Small intestine (tissue), 7 donors: ENCODE measurements around the gene MTCP1. TPM values are rescaled to one million over a fixed set of nuclear protein-coding genes. Genes with fewer than 3 reads are reported as not detected.
A peak's percentile ranks its signal among the peaks of the same experiment; 100 is the strongest.

Experiments
- DNase-seq, 2 donors: peaks; one replicate each; pipeline versions ENCODE4 v3.0.0 to v3.0.0-alpha.2; 2013
- FAIRE-seq: peaks from 2 replicates; lab custom pipeline; 2012; peaks lifted over from hg19 to GRCh38; lab: Jason Lieb, UNC
- H3K27ac ChIP-seq, 3 donors: one replicate each; pipeline ENCODE4 v1.5.1; 2013; ENCODE audit warnings: low read length in 2 of 3, mild to moderate bottlenecking in 2 of 3, control low read depth in 1 of 3, inconsistent platforms in 1 of 3, low read depth in 1 of 3, moderate library complexity in 1 of 3
- H3K27me3 ChIP-seq, 3 donors: one replicate each; pipeline ENCODE4 v1.6.1; 2013; ENCODE audit warnings: low read length in 3 of 3, inconsistent platforms in 1 of 3; ENCODE audit not compliant: control insufficient read depth in 3 of 3, insufficient read depth in 3 of 3
- H3K36me3 ChIP-seq, 3 donors: one replicate each; pipeline ENCODE4 v1.6.1; 2013; ENCODE audit warnings: low read length in 3 of 3, inconsistent platforms in 1 of 3, low read depth in 1 of 3, mild to moderate bottlenecking in 1 of 3, moderate library complexity in 1 of 3; ENCODE audit not compliant: control insufficient read depth in 3 of 3, insufficient read depth in 2 of 3
- H3K4me1 ChIP-seq, 3 donors: one replicate each; pipeline ENCODE4 v1.6.1; 2013; ENCODE audit warnings: low read length in 2 of 3, inconsistent platforms in 1 of 3, low read depth in 1 of 3, mild to moderate bottlenecking in 1 of 3, moderate library complexity in 1 of 3; ENCODE audit not compliant: control insufficient read depth in 3 of 3, insufficient read depth in 2 of 3
- H3K4me3 ChIP-seq, 3 donors: one replicate each; pipeline ENCODE4 v1.5.1; 2013; ENCODE audit warnings: low read length in 3 of 3, control low read depth in 1 of 3, inconsistent platforms in 1 of 3, low read depth in 1 of 3, mild to moderate bottlenecking in 1 of 3, moderate library complexity in 1 of 3
- H3K9me3 ChIP-seq, 2 donors: one replicate each; pipeline ENCODE4 v1.6.1; 2013; ENCODE audit warnings: low read depth in 1 of 2, low read length in 1 of 2; ENCODE audit not compliant: control insufficient read depth in 2 of 2, insufficient read depth in 1 of 2
- WGBS, 3 donors: extraction: QIAGEN DNeasy Blood & Tissue Kit; methylation state at CpG; one replicate each; pipeline ENCODE4 v1.1.7; 2013; 5-methylcytosine and 5-hydroxymethylcytosine counted together
- polyA plus RNA-seq, 4 donors: library from polyadenylated mRNA; stranded (reverse) in 3 of 4; unstranded in 1 of 4; fragments of 200-250 nt in 3 of 4; fragments of 120-200 nt in 1 of 4; gene quantifications; one replicate each; pipeline versions ENCODE4 v1.2.1 to v1.2.3, GENCODE V29; 2013
- donor health status: healthy with polysubstance abuse.
- donor health status: control.
- donor health status: control.
- donor health status: Bipolar disorder and iron deficiency.
- donor health status: healthy.

MTCP1 gene
- polyA plus RNA-seq, 4 donors: 12.2 to 42.3 (median 15.0) TPM

DNA sequence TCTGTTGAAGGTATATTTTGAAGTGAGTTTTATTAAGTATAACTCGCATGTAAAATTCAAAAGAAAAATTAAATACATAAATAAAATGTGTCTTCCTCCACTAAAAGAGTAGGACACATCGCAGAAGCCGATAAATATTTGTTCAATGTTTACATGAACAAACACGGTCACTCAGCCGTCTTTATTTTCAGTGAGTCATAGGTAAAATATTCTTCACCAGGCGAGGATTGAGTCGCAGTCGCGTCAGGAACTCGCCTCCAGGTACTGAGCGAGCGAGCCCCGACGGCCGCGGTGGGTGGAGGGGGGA lies 44.6 kb downstream of the MTCP1 start:
- Histone ChIP-seq H3K36me3 (no peaks in the 10 kb centered on the region), H3K27ac (peak overlapping the region in 2 of 3 donors; percentile 82 to 90), H3K27me3 (no peaks in the 10 kb centered on the region), H3K4me1 (peaks cover 0 to 4% (median 0%) of the 10 kb centered on the region in 3 donors), H3K4me3 (peak overlapping the region; percentile 7 to 55 (median 22)), H3K9me3 (no peaks in the 10 kb centered on the region)
- 1 to 41% (median 8%) methylated on average over 16 of the region's 16 CpGs for WGBS, 3 donors
- no peak for DNase-seq
- no peak for FAIRE-seq

DNA sequence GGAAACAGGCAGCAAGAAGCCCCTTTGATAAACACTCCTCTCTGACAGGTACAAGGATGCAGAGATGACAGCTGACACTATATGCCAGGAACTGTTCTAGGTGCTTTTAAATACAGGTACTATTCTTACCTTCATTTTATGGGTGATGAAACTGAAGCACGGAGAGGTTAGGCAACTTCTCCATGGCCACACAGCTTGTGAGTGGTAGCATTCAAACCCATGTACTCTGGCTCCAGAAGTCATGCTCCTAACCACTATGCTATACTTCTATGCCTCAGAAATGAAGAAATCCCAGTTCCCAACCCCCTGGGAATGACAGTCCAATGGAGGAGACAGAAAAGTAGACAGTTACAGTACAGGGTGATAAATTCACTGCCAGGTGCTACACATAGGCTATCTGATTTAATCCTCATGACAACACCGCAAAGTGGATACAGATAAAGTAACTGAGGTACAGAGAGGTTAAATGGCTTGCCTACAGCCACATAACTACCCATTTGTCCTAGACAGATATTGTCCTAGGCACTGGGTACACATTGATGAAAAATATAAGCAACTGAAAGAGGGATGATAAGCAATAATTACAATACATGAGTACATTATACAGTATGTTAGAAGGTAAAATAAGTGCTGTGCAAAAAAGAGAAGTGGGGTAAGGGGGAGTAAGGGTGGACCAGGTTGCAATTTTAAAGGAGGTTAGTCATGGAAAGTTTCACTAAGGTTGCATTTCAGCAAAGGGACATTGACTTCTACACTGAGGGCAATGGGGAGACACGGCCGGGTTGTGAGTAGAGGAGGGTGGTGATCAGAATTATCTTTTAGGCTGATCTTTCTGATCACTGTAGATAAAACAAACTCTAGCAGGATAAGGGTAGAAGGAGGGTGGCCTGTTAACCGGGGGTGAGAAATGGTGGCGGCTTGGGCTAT lies 46.8 kb downstream of the MTCP1 start:
- DNase-seq: no peak

DNA sequence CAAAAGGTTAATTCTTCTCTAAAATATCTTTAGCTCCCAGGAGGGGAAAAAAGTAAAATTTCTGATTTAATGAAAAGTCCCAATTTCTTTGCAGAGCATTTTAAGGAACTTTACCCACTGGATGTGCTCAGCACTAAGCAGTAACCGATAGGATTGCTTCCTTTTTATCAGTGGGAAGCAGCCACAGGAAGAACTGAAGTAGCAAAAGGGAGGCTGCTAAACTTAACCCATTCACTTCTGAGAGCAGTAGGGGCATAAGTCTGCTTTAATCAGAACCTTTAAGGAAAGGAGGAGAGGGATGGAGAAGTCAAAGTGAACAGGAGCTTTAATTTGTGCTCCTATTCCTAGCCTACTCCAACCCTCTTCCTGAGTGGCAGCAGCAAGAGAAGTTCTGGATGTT lies 48.4 kb downstream of the MTCP1 start, which contains the start of gene F8:
Gene F8, minus strand, starts transcription at position 139 of the 400 bp plus-strand sequence. CDS start 171 bp downstream, outside the sequence.
- no peak for DNase-seq
- Histone ChIP-seq H3K36me3 (no peaks in the 10 kb centered on the region), H3K4me3 (no peak within 1 kb of the TSS), H3K27ac (no peak within 1 kb of the TSS), H3K27me3 (no peaks in the 10 kb centered on the region), H3K9me3 (no peaks in the 10 kb centered on the region), H3K4me1 (no peaks in the 10 kb centered on the region)
- WGBS, 3 donors: 12 to 26% (median 14%) methylated on average over 1 of the region's 1 CpG
- no peak for FAIRE-seq

More for the DNA sequence above, 46.8 kb downstream of the MTCP1 start:
- no peak for FAIRE-seq
- Histone ChIP-seq H3K9me3 (no peaks in the 10 kb centered on the region), H3K4me3 (no peak overlapping the region), H3K4me1 (peaks cover 0 to 4% (median 0%) of the 10 kb centered on the region in 3 donors), H3K27ac (no peak overlapping the region), H3K27me3 (no peaks in the 10 kb centered on the region), H3K36me3 (no peaks in the 10 kb centered on the region)
- 73 to 83% (median 73%) methylated on average over 6 of the region's 6 CpGs for WGBS, 3 donors

DNA sequence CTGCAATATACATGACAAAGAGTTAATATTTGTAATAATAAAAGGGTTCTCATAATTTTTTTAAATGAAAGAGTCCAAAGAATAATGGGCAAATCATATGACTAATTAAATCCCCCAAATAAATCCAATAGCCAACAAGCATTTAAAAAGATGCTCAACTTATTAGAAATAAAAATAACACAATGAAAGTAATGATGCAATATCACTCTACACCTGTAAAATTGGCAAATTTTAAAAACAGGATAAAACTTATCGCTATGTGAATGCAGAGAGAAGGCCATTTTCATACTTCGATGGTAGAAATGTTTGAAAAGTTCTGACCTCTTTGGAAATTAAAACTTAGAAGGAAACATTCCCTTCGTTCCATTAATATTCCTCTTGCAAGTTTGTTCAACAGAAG lies 50.3 kb downstream of the MTCP1 start:
- Histone ChIP-seq H3K27ac (no peak overlapping the region), H3K9me3 (no peaks in the 10 kb centered on the region), H3K36me3 (no peaks in the 10 kb centered on the region), H3K4me3 (no peak overlapping the region), H3K4me1 (no peaks in the 10 kb centered on the region), H3K27me3 (no peaks in the 10 kb centered on the region)
- FAIRE-seq: peak; percentile 72
- no peak for DNase-seq
- WGBS, 3 donors: 84 to 96% (median 95%) methylated on average over 3 of the region's 3 CpGs

Other genes starting within 250 kb of the MTCP1 start
- gene SMIM9, start 236.5 kb downstream of the MTCP1 start, polyA plus RNA-seq: not detected
- 10 to 100 TPM; 13.2 to 39.4 (median 18.7) TPM for gene F8A1, start 184.8 kb downstream of the MTCP1 start, polyA plus RNA-seq
- gene F8, start 48.4 kb downstream of the MTCP1 start, polyA plus RNA-seq: 1 to 10 TPM in 3 of 4 donors, under 1 TPM in 1; 0.89 to 4.8 (median 1.7) TPM
- gene FUNDC2, start 44.3 kb downstream of the MTCP1 start, polyA plus RNA-seq: 100 to 1,000 TPM in 1 of 4 donors, 10 to 100 TPM in 3; 77.9 to 129 (median 97.0) TPM
- gene CMC4, start within 50 bp of the MTCP1 start, polyA plus RNA-seq: 10 to 100 TPM in 3 of 4 donors, 1 to 10 TPM in 1; 9.3 to 17.3 (median 12.9) TPM
- 10 to 100 TPM; 14.3 to 29.8 (median 24.1) TPM for gene BRCC3, start 372 bp upstream of the MTCP1 start, polyA plus RNA-seq
- gene VBP1, start 145.3 kb upstream of the MTCP1 start, polyA plus RNA-seq: 10 to 100 TPM; 35.1 to 39.1 (median 38.4) TPM
- gene RAB39B, start 193.4 kb upstream of the MTCP1 start, polyA plus RNA-seq: under 1 TPM in 3 of 4 donors, not detected in 1; 0.27 to 0.91 (median 0.50) TPM